Endodermal cell (in vitro differentiated cells): ENCODE results near the gene OR6B1. TPM values are rescaled to one million over a fixed set of nuclear protein-coding genes. Genes with fewer than 3 reads are reported as not detected.

ENCODE experiments used
- DNase-seq: peaks from one replicate; pipeline ENCODE4 v3.0.0-alpha.2; 2017
- H3K27ac ChIP-seq: 2 replicates; pipeline ENCODE4 v1.5.1; 2013; ENCODE audit warnings: mild to moderate bottlenecking, low read depth, low read length, moderate library complexity
- H3K27me3 ChIP-seq: 2 replicates; pipeline ENCODE4 v1.6.1; 2013; ENCODE audit warnings: mild to moderate bottlenecking, low read length, moderate library complexity; ENCODE audit not compliant: insufficient read depth, control insufficient read depth, poor library complexity, severe bottlenecking
- H3K36me3 ChIP-seq: 2 replicates; pipeline ENCODE4 v1.7.0; 2013; ENCODE audit warnings: mild to moderate bottlenecking, low read length, moderate library complexity; ENCODE audit not compliant: control insufficient read depth, insufficient read depth
- H3K4me1 ChIP-seq: one replicate; pipeline ENCODE4 v1.7.0; 2013; ENCODE audit warnings: low read length; ENCODE audit not compliant: control insufficient read depth, insufficient read depth
- H3K4me3 ChIP-seq: 2 replicates; pipeline ENCODE4 v1.5.1; 2013; ENCODE audit warnings: mild to moderate bottlenecking, low read length, moderate library complexity
- H3K9ac ChIP-seq: 2 replicates; pipeline ENCODE4 v1.6.1; 2013; ENCODE audit warnings: mild to moderate bottlenecking, low read length, moderate library complexity; ENCODE audit not compliant: poor library complexity, severe bottlenecking; ENCODE audit errors: extremely low read depth
- H3K9me3 ChIP-seq: 2 replicates; pipeline ENCODE4 v1.6.1; 2013; ENCODE audit warnings: mild to moderate bottlenecking, low read length, moderate library complexity; ENCODE audit not compliant: control insufficient read depth
- H3K27ac Mint-ChIP-seq: 2 replicates; pipeline ENCODE4 v1.8.0; 2020; ENCODE audit warnings: mixed read lengths
- H3K27me3 Mint-ChIP-seq: 2 replicates; pipeline ENCODE4 v1.8.0; 2021; ENCODE audit warnings: mild to moderate bottlenecking, mixed read lengths; ENCODE audit not compliant: insufficient read depth
- H3K36me3 Mint-ChIP-seq: 2 replicates; pipeline ENCODE4 v1.8.0; 2020; ENCODE audit warnings: low read depth, mixed read lengths
- H3K4me1 Mint-ChIP-seq: 2 replicates; pipeline ENCODE4 v1.8.0; 2020; ENCODE audit warnings: mixed read lengths
- H3K4me3 Mint-ChIP-seq: 2 replicates; pipeline ENCODE4 v1.8.0; 2020; ENCODE audit warnings: mild to moderate bottlenecking, moderate library complexity, mixed read lengths
- H3K9me3 Mint-ChIP-seq: 2 replicates; pipeline ENCODE4 v1.8.0; 2020; ENCODE audit warnings: mild to moderate bottlenecking, mixed read lengths
- CTCF ChIP-seq: fragments of 200-600 bp; sonication (generic); conservative IDR thresholded peaks from 2 replicates; pipeline ENCODE4 v1.5.0; 2021; ENCODE audit warnings: antibody characterized with exemption, mild to moderate bottlenecking
- WGBS, 2 experiments: methylation state at CpG; one replicate each; pipeline versions ENCODE4 v1.1.5 to v1.1.7; 2013; ENCODE audit warnings: missing lambda C conversion rate in 2 of 2, mixed read lengths in 1 of 2; ENCODE audit not compliant: insufficient coverage in 1 of 2, insufficient read length in 1 of 2; 5-methylcytosine and 5-hydroxymethylcytosine counted together
- total RNA-seq, 2 donors: library from RNA; stranded (reverse); fragmentation: NEBNext Ultra II Directional in 1 of 2; extraction: Animal tissue kit (Norgen Biotek cat#: 25700) in 1 of 2; gene quantifications; 2 replicates in 1 of 2; 3 replicates in 1 of 2; pipeline ENCODE4 v1.2.1, GENCODE V29; 2021

Gene OR6B1
- total RNA-seq, 2 donors from 2014 or later: not detected

DNA sequence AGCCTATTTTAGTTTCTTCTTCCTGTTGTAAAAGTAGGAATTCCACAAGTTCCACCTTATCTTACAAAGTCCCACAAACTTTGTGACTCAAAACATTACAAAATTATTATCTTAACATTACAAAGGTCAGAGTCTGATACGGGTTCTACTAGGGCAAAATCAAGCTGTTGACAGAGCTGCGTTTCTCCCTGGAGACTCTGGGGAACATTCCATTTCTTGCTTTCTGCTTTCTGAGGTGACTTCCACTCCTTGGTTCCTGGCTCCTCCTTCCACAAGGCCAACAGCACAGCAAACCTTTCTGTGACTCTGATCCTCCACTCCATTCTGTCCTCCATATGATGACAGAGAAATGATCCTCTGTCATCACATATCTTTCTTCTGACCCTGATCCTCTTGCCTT lies 34.8 kb upstream of the OR6B1 start:
- no peaks in the 10 kb centered on the region for H3K36me3 Mint-ChIP-seq
- TF ChIP-seq CTCF: no peak
- no peak overlapping the region for H3K4me3 Mint-ChIP-seq
- Histone ChIP-seq H3K9ac (no peak overlapping the region), H3K27ac (no peak overlapping the region), H3K9me3 (no peaks in the 10 kb centered on the region), H3K4me1 (no peaks in the 10 kb centered on the region), H3K27me3 (no peaks in the 10 kb centered on the region), H3K36me3 (no peaks in the 10 kb centered on the region), H3K4me3 (no peak overlapping the region)
- no peak for DNase-seq
- no peaks in the 10 kb centered on the region for H3K4me1 Mint-ChIP-seq
- H3K27me3 Mint-ChIP-seq: no peaks in the 10 kb centered on the region
- no peak overlapping the region for H3K27ac Mint-ChIP-seq
- 83 to 94% methylated on average over 1 to 2 of the region's 2 CpGs for WGBS, 2 experiments
- no peaks in the 10 kb centered on the region for H3K9me3 Mint-ChIP-seq

- no peak overlapping the region for H3K9ac ChIP-seq
- no peaks in the 10 kb centered on the region for H3K4me1 Mint-ChIP-seq
- H3K9me3 ChIP-seq: no peaks in the 10 kb centered on the region
- no peaks in the 10 kb centered on the region for H3K36me3 ChIP-seq
- no peak overlapping the region for H3K4me3 ChIP-seq
- no peaks in the 10 kb centered on the region for H3K27me3 ChIP-seq
- no peaks in the 10 kb centered on the region for H3K36me3 Mint-ChIP-seq
- no peak overlapping the region for H3K27ac Mint-ChIP-seq
- 86 to 87% methylated on average over 1 to 4 of the region's 4 CpGs for WGBS, 2 experiments
- peaks cover 2% of the 10 kb centered on the region for H3K9me3 Mint-ChIP-seq
- TF ChIP-seq CTCF: no peak
- H3K27me3 Mint-ChIP-seq: no peaks in the 10 kb centered on the region
- no peak overlapping the region for H3K27ac ChIP-seq
- no peak overlapping the region for H3K4me3 Mint-ChIP-seq
- no peak for DNase-seq
- H3K4me1 ChIP-seq: no peaks in the 10 kb centered on the region
Observed at GRCh38 chr7:143967398-143967797, 32.7 kb upstream of the OR6B1 start.

- Mint-ChIP-seq H3K27me3 (no peaks in the 10 kb centered on the region), H3K36me3 (no peaks in the 10 kb centered on the region), H3K27ac (no peak overlapping the region), H3K4me3 (no peak overlapping the region), H3K9me3 (peaks cover 2% of the 10 kb centered on the region), H3K4me1 (no peaks in the 10 kb centered on the region)
- H3K4me3 ChIP-seq: no peak overlapping the region
- H3K27me3 ChIP-seq: no peaks in the 10 kb centered on the region
- no peaks in the 10 kb centered on the region for H3K9me3 ChIP-seq
- H3K9ac ChIP-seq: no peak overlapping the region
- WGBS, 2 experiments: 87% methylated on average over 4 of the region's 4 CpGs; no CpG with 5 or more reads in 1 of the 2 experiments
- no peak for DNase-seq
- H3K27ac ChIP-seq: no peak overlapping the region
- no peaks in the 10 kb centered on the region for H3K4me1 ChIP-seq
- H3K36me3 ChIP-seq: no peaks in the 10 kb centered on the region
- no peak for TF ChIP-seq CTCF
Observed at GRCh38 chr7:143973870-143974416, 26.2 kb upstream of the OR6B1 start.
